Tibial nerve (tissue), 4 donors: ENCODE results near the gene AGBL3. TPM values are rescaled to one million over a fixed set of nuclear protein-coding genes. Genes with fewer than 3 reads are reported as not detected.

Experiments
- DNase-seq, 2 donors: peaks; one replicate each; pipeline ENCODE4 v3.0.0-alpha.2; 2019; ENCODE audit warnings: low spot score in 2 of 2
- H3K27ac ChIP-seq, 4 donors: fragments of 200-600 bp; sonication (generic) in 3 of 4; one replicate each; pipeline ENCODE4 v1.5.1; 2017 to 2019; ENCODE audit warnings: mild to moderate bottlenecking in 1 of 4
- H3K27me3 ChIP-seq, 2 donors: fragments of 200-600 bp; sonication (generic) in 1 of 2; one replicate each; pipeline versions ENCODE4 v1.5.1 to v1.6.0; 2017 to 2019
- H3K36me3 ChIP-seq, 3 donors: fragments of 200-600 bp; sonication (generic); one replicate each; pipeline ENCODE4 v1.5.1; 2018 to 2019
- H3K4me1 ChIP-seq, 4 donors: fragments of 200-600 bp; sonication (generic) in 3 of 4; one replicate each; pipeline ENCODE4 v1.5.1; 2017 to 2019
- H3K4me3 ChIP-seq, 4 donors: fragments of 200-600 bp; sonication (generic) in 3 of 4; one replicate each; pipeline ENCODE4 v1.5.1; 2017 to 2019; ENCODE audit warnings: mild to moderate bottlenecking in 1 of 4, moderate library complexity in 1 of 4
- H3K9me3 ChIP-seq, 4 donors: fragments of 200-600 bp; sonication (generic) in 3 of 4; one replicate each; pipeline ENCODE4 v1.5.1; 2017 to 2019
- EP300 ChIP-seq, 2 donors: sonication (generic); formaldehyde crosslinking; IDR thresholded peaks; one replicate each; pipeline ENCODE4 v1.6.1; 2017; ENCODE audit warnings: antibody characterized with exemption in 2 of 2, mild to moderate bottlenecking in 1 of 2
- POLR2A ChIP-seq, 2 donors: fragments of 450-650 bp; IDR thresholded peaks; one replicate each; pipeline ENCODE4 v1.6.1; 2017; ENCODE audit warnings: antibody characterized with exemption in 2 of 2, mild to moderate bottlenecking in 2 of 2, moderate library complexity in 2 of 2
- WGBS, 2 donors: methylation state at CpG; one replicate each; pipeline ENCODE4 v1.1.5; 2018; 5-methylcytosine and 5-hydroxymethylcytosine counted together
- total RNA-seq, 4 donors: library from RNA; depleted of rRNA; stranded (reverse); fragments of >200 nt; gene quantifications; one replicate each; pipeline ENCODE4 v1.1.0, GENCODE V29; 2016
- TF ChIP-seq, protein P1 (sequence below), 5 experiments: fragments of 200-600 bp in 3 of 5; fragments of 450-650 bp in 2 of 5; sonication (generic) in 3 of 5; IDR thresholded peaks; one replicate each; pipeline ENCODE4 v1.5.1; 2016 to 2019; ENCODE audit warnings: antibody characterized with exemption in 5 of 5, mild to moderate bottlenecking in 3 of 5, moderate library complexity in 2 of 5

Gene AGBL3
- total RNA-seq, 4 donors from 2014 or later = 1.3 to 3.1 (median 1.9) TPM

DNA sequence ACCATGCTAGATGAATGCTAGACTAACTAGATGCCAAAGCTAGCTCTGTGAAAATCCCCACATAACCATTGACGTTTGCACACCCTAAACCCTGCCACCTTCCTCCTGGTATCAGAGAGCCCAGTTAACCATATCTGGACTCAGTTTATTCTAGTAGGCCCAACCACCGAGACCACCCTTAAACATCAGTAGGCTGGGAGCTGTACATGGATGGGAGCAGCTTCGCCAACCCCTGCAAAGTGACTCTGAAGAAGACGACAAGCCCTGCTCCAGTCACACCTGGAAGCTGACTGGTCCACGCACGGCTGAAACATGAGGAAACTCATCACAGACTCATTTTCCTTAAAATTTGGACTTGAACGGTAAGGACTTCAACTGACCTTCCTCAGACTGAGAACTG is 188.6 kb downstream of the AGBL3 start:
- 89 to 90% methylated on average over 7 of the region's 7 CpGs for WGBS, 2 donors
- no peak overlapping the region for H3K4me3 ChIP-seq
- peaks cover 0 to 9% (median 0%) of the 10 kb centered on the region in 4 donors for H3K9me3 ChIP-seq
- H3K27ac ChIP-seq = no peak overlapping the region
- peaks cover 0 to 12% (median 9%) of the 10 kb centered on the region in 4 donors for H3K4me1 ChIP-seq
- no peaks in the 10 kb centered on the region for H3K27me3 ChIP-seq
- TF ChIP-seq POLR2A (IDR thresholded peaks at IDR 0.05) (no peak), EP300 (IDR thresholded peaks at IDR 0.05) (no peak)
- TF ChIP-seq, protein P1, sequence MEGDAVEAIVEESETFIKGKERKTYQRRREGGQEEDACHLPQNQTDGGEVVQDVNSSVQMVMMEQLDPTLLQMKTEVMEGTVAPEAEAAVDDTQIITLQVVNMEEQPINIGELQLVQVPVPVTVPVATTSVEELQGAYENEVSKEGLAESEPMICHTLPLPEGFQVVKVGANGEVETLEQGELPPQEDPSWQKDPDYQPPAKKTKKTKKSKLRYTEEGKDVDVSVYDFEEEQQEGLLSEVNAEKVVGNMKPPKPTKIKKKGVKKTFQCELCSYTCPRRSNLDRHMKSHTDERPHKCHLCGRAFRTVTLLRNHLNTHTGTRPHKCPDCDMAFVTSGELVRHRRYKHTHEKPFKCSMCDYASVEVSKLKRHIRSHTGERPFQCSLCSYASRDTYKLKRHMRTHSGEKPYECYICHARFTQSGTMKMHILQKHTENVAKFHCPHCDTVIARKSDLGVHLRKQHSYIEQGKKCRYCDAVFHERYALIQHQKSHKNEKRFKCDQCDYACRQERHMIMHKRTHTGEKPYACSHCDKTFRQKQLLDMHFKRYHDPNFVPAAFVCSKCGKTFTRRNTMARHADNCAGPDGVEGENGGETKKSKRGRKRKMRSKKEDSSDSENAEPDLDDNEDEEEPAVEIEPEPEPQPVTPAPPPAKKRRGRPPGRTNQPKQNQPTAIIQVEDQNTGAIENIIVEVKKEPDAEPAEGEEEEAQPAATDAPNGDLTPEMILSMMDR (IDR thresholded peaks at IDR 0.05) = no peak
- no peak for DNase-seq
- peaks cover 0 to 36% (median 0%) of the 10 kb centered on the region in 3 donors for H3K36me3 ChIP-seq

DNA sequence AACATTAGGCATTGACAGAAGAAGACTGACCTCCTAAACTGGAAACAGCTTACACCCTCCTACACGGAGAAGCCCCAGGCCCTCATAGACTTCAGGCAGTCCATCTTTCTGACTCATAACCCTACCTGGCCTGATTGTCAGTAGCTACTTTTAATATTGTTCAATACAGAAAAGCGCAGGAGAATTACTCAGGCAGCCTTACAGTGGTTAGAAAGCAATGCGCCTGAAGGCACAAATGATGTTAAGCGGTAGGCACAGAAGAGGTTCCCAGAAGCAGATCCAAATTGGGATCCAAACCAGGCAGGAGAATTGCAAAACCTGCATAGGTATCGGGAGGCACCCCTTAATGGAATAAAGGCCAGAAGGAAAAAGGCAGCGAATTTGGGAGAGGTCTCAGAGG is 189.6 kb downstream of the AGBL3 start:
- no peak overlapping the region for H3K27ac ChIP-seq
- TF ChIP-seq, protein P1 (IDR thresholded peaks at IDR 0.05) = no peak
- no peak for TF ChIP-seq POLR2A (IDR thresholded peaks at IDR 0.05)
- no peak for TF ChIP-seq EP300 (IDR thresholded peaks at IDR 0.05)
- DNase-seq = no peak
- peaks cover 0 to 10% (median 9%) of the 10 kb centered on the region in 4 donors for H3K4me1 ChIP-seq
- WGBS, 2 donors = 89 to 94% methylated on average over 6 of the region's 6 CpGs
- H3K27me3 ChIP-seq = no peaks in the 10 kb centered on the region
- H3K4me3 ChIP-seq = no peak overlapping the region
- peaks cover 0 to 19% (median 3%) of the 10 kb centered on the region in 4 donors for H3K9me3 ChIP-seq
- peaks cover 0 to 45% (median 0%) of the 10 kb centered on the region in 3 donors for H3K36me3 ChIP-seq

DNA sequence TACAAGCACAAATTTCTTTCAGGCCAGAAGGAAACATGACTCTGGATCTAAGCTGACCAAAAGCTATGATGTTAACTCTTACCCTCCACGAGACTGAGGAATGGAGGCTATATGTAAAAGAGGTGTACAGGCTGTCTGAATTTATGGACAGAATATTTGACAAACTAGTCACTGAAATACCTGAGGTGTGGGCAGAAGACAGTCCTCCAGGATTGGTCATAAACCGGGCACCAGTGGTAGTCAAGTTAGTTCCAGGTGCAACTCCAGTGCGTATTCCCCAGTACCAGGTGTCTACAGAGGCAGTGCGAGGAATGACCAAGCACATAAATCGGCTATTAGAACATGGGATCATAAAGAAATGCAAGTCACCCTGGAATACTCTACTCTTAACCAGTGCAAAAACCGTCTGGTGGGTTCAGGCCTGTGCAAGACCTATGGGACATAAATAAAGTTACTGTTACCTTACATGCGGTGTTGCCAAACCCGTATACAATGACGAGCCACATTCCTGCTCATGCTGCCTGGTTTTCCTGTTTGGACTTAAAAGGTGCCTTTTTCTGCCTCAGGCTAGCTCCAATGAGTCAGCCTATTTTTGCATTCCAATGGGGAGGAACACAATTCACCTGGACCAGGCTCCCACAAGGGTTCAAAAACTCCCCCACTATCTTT is 190.9 kb downstream of the AGBL3 start:
- H3K4me3 ChIP-seq = no peak overlapping the region
- peaks cover 0 to 58% (median 0%) of the 10 kb centered on the region in 3 donors for H3K36me3 ChIP-seq
- TF ChIP-seq, protein P1 (IDR thresholded peaks at IDR 0.05) = no peak
- TF ChIP-seq EP300 (IDR thresholded peaks at IDR 0.05) (no peak), POLR2A (IDR thresholded peaks at IDR 0.05) (no peak)
- peaks cover 0 to 31% (median 10%) of the 10 kb centered on the region in 4 donors for H3K9me3 ChIP-seq
- no peaks in the 10 kb centered on the region for H3K27me3 ChIP-seq
- WGBS, 2 donors = 90 to 92% methylated on average over 9 of the region's 9 CpGs
- no peak for DNase-seq
- no peaks in the 10 kb centered on the region for H3K4me1 ChIP-seq
- no peak overlapping the region for H3K27ac ChIP-seq

DNA sequence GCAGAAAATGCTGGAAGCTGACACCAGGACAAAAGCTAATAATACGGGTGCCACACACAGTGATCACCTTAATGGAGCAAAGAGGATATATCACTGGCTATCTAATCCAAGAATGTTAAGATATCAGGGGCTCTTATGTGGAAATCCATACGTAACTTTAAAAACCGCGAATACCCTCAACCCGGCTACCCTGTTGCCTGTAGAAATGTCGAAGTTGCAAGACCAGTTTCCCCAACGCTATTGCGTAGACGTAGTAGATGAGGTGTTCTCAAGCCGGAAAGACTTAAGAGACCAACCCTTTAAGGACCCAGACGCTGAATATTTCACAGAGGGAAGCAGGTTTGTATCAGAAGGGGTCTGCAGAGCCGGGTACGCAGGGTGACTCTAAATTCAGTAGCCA is 192.1 kb downstream of the AGBL3 start:
- H3K27ac ChIP-seq = no peak overlapping the region
- H3K9me3 ChIP-seq = peaks cover 0 to 43% (median 12%) of the 10 kb centered on the region in 4 donors
- no peaks in the 10 kb centered on the region for H3K4me1 ChIP-seq
- no peaks in the 10 kb centered on the region for H3K27me3 ChIP-seq
- DNase-seq = no peak
- WGBS, 2 donors = 88 to 90% methylated on average over 13 of the region's 13 CpGs
- TF ChIP-seq, protein P1 (IDR thresholded peaks at IDR 0.05) = no peak
- TF ChIP-seq EP300 (IDR thresholded peaks at IDR 0.05) = no peak
- TF ChIP-seq POLR2A (IDR thresholded peaks at IDR 0.05) = no peak
- H3K36me3 ChIP-seq = peaks cover 0 to 70% (median 0%) of the 10 kb centered on the region in 3 donors
- H3K4me3 ChIP-seq = no peak overlapping the region

DNA sequence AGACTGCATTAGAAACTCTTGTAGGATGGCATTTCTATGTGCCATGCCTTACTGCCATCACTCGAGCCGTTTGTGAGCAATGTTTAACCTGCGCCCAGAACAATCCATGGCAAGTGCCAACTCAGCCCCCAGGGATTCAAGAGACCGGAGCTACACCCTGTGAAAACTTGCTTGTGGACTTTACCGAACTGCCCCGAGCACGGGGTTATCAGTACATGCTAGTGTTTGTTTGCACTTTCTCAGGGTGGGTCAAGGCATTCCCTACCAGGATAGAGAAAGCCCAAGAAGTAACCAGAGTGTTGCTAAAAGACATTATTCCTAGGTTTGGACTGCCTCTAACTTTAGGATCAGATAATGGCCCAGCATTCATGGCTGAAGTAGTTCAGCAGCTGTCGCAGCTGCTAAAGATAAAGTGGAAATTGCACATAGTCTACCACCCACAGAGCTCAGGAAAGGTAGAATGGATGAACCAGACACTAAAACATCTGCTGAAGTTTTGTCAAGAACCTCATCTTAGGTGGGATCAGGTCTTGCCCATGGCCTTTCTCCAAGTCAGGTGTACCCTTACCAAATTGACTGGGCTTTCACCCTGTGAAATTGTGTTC is 193.1 kb downstream of the AGBL3 start:
- Histone ChIP-seq H3K27me3 (no peaks in the 10 kb centered on the region), H3K4me1 (no peaks in the 10 kb centered on the region), H3K36me3 (peaks cover 0 to 80% (median 0%) of the 10 kb centered on the region in 3 donors), H3K4me3 (no peak overlapping the region), H3K9me3 (peaks cover 0 to 47% (median 12%) of the 10 kb centered on the region in 4 donors), H3K27ac (no peak overlapping the region)
- TF ChIP-seq POLR2A (IDR thresholded peaks at IDR 0.05) = no peak
- TF ChIP-seq, protein P1 (IDR thresholded peaks at IDR 0.05) = no peak
- no peak for TF ChIP-seq EP300 (IDR thresholded peaks at IDR 0.05)
- no peak for DNase-seq
- WGBS, 2 donors = 88 to 95% methylated on average over 8 of the region's 8 CpGs
